Hindlimb muscle (tissue), 1 donor: ENCODE results near the gene RBM20. TPM values are rescaled to one million over a fixed set of nuclear protein-coding genes. Genes with fewer than 3 reads are reported as not detected.
"Not testable (repeated sequence)": the region's sequence is repeated elsewhere in the genome, so short reads cannot be mapped to it uniquely, and the experiment has no call there.

Experiments used
- DNase-seq: peaks from one replicate; pipeline ENCODE4 v3.0.0-alpha.2; 2013
- polyA plus RNA-seq: library from polyadenylated mRNA; unstranded; fragments of 120-200 nt; gene quantifications from one replicate; pipeline ENCODE4 v1.2.1, GENCODE V29; 2013; ENCODE audit not compliant: insufficient read length

RBM20 gene
- polyA plus RNA-seq, 1 donor: 14.0 TPM

DNA sequence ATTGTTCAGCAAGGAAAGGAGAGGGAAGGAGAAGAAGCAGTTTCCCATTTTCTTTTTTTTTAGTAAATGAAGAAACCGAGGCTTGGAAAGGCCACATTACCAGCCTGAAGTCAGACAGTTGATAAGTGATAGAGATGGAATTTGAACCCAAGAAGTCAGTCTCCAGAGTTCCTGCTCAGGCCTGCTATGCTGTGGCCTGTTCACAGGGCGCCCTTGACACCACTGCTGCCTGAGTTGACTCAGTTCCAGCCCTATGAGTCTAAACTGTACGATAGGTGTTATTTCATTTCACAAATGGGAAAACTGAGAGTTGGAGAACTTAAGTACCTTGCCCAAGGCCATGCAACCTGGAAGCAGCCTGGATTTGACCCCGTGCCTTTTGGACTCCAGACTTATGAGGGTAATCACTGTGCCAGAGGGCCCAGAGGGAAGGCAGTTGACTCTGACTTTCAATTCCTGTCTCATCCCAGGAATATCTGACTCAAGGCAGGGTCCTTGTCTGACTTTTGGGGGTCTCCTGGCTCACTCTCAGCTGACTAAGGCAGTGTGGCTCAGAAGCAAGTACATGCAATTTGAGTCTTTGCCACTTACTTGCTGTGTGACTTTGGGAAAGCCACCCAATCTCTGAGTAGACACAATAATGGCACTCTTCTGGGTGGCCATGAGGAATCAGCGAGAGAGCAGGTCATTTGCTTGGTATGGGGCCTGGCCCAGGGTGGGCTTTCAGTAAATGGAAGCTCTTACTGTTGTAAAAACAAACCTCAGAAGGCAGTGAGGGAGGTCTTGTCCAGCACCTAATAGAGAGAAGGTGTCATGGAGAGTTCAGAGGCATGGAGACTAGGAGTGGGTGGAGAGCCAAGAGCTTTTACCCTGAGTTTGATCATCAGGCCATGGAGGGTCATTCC lies 17.9 kb upstream of the RBM20 start:
- DNase-seq: no peak

DNA sequence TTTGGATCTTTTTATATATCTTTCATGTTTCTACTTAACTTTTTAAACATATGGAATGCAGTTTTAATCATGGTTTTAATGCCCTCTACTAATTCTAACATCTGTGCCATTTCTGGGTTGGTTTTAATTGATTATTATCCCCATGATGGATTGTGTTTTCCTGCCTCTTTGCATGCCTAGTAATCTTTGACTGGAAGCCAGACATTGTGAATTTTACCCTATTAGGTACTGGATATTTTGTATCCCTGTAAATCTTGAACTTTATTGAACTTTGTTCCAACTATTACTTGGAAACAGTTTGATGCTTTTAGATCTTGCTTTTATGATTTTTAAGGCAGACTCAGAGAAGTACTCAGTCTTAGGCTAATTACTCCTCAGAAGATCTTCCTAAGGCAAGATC lies 16.0 kb upstream of the RBM20 start:
- no peak for DNase-seq

DNA sequence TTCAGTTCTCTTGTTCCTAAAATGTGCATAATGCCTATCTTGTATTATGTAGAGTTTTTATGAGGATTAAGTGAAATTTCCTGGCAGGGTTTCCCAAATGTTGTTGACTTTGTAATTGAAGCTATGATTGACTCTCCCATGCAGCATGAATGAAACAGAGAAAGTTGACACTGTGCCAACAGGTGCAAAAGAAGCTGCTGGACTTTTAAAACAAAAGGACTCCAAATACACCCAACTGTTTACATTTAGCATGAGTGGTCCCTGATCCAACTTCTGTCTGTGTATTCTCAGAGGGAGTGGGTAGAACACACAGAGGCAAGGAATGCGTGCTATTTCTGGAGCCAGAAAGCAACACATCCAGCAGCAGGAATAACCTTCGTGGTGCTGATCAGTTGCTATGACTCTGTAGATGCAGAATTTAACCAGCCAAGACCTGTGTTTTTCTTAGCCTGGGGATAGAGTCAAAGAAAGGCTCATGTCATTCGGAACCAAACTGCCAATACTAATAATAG lies 14.4 kb upstream of the RBM20 start:
- no peak for DNase-seq

- DNase-seq: no peak
These were observed 12.2 kb upstream of the RBM20 start for GRCh38 chr10:110631934-110632333.

DNA sequence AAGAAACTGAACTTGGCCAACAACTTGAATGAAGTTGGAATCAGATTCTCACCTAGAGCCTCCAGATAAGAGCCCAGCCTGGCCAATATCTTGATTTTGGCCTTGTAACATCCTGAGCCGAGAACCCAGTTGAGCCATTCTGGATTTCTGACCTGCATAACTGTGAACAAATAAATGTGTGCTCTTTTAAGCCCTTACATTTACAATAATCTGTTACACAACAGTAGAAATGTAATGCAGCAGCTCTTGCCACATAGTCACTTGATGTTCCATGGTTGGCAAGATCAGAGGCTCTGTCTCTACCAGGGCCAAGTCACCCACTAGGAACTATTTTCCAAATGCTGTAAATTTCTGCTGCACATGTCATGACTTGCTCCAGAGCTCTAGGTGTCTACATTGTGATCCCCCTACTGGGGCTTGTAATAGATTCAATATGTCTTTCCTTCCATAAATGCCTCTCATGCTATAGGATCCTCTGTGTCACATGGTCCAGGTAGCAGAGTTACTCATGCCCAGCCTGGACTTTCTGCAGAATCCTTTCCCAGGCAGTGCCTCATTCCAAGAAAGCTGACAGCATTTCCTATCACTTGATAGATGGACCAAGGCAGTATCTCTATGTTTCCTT lies 11.4 kb upstream of the RBM20 start:
- no peak for DNase-seq

DNA sequence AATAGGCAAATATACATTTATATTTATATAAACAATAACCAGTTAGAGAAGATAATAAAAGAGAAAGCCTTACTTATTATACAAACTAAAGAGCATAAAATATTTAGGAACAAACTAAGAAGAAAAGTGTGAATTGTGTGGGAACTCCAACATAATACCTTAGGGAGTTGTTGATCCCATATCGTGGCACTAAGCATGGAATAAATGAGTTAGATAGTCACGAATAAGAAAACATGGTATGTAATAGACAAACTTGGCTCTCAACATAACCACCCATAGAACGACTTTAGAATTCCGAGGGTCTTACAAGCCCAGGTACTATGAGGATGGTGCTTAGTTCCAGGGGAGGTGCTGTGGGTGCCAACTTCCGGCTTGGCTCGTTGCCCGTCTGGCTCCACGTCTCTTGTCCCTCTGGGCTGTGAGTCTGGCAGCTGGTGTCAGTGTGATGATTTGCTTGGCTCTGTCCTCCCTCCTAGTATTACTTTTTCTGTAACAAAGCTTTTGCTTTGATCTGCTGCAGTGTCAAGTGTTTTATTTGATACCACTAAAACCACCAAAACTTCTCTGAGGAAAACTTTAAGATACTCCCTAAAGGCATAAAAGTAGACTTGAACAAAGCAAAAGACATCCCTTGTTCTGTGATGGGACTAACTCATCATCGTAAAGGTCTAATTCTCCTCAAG lies 9.5 kb upstream of the RBM20 start:
- DNase-seq: no peak

DNA sequence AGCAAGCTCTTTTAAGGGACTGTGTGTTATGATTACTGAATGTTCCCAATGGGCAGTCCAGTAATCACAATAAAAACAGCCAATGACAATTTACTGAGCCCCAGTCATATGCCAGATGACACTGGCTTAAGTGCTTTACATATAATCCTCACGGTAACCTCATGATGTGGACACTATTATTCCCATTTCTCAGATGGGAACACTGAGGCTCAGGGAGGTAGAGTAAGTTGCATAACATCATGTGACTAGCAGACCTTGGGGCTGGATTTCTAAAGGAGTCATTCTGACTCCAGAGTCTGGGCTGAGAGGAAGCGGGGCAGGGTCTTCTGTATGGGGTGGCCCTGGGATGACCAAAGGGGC lies 7.6 kb upstream of the RBM20 start:
- DNase-seq: no peak

DNA sequence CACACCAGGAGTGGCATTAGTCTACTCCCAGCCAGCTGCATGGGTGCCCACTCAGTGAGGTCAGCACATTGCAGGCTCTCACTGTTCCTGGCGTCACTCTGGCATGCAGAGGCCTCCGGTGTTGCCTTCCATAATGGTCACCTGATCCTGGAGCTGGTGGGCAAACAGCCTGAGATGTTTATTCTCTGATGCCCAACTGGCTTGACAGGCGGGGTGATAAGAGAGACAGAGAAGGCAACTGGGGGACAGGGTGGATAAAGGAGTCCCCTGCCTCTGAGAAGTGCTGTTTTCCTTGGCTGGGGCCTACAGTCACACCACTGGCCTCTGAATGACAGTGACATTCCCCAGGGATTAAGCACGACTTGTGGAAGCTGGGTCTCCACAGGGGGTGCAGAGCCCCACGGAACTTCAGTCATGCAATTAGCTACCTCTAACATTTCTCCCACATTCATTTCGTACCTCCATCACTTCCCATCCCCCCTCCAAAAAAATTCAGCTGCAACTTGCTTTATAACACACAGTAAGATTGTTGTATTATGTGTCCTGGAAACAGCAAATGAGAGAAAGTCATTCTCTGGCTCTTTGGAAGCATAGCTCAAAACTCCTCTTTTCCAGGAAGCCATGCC lies 7.1 kb upstream of the RBM20 start:
- no peak for DNase-seq

DNA sequence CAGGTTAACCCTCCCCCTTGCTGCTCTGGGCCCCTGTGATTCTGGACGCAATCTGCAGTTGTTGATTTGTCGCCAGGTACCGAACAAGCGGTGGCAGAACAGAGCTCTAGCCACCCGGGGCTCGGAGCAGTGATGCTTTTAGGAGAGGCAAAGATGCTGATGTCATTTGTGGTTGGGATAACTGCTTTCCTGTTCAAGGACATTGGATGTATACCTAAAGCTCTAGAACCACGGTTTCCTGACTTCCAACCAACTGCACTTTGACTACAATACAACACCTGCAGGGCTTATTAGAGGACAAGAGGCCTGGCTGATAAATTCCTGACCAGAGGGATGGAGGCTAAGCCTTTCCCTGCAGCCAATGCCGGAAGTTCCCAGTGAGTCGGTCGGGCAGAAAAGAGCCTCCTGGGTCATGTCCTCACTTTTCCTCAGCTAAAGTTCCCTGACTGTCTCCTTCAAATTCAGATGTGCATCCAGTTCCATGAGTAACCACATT lies 6.5 kb upstream of the RBM20 start:
- DNase-seq: no peak

- DNase-seq: no peak
These were observed 5.8 kb upstream of the RBM20 start for GRCh38 chr10:110638319-110638718.

DNA sequence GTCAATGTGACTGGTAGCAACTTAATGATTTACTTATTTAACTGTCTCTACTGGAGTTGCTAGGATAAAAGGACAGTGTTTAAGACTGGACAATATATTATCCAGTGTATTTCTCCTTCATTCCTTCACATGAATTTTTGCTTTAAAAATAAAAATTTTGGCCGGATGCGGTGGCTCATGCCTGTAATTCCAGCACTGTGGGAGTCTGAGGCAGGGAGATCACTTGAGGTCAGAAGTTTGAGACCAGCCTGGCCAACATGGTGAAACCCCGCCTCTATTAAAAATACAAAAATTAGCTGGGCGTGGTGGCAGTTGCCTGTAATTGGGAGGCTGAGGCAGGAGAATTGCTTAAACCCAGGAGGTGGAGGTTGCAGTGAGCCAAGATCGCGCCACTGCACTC lies 5.1 kb upstream of the RBM20 start:
- not testable (repeated sequence) for DNase-seq

GRCh38 chr10:110639858-110640257 lies 4.3 kb upstream of the RBM20 start:
- not testable (repeated sequence) for DNase-seq

DNA sequence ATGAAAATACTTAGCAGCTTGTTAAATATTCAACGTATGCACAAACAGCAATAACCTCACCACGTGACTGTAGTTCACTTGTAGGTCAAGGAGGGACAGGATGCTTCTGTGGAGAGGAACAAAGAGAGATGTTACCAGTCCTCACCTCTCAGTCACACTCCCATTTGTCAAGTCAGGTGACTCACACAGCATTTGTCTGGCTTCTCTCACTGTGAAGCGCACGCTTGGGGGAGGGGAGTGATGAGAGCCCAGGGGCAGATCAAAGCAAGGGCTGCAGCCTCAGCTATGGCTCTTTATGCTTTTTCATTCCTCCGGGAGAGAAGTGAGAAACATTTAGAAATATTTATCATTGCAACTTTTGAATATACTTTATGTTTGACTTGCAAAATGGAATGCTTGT lies 2.9 kb upstream of the RBM20 start:
- DNase-seq: no peak

GRCh38 chr10:110642204-110643034 lies 1.7 kb upstream of the RBM20 start:
- no peak for DNase-seq

DNA sequence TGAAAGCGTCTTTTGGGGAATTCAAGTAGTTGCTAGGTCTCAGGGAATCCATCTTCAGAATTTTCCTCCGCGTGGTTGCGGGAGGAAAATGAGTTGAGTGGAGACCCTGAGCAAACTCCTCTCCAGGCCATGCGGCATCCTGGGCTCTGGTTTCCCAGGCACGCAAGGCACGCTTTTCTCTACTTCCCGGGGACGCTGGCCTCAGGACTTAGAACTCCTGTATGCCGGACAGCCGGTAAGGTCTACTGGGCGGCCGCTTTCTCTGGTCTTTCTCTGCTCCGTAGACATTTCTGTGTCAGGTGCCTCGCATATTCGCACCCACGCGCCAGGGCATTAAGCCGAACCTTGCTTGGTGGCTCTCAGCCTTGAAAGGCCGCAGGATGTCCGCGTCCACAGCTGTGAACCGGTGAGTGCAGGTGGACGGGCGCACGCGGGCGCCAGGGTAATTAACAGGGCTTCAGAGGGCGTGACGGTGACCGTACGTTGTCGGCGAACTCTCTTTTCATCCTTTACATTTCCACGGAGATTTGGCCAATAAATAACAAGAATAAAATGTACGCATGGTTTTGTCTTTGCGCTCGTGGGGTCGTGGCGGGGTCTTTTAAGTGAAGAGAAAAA lies 992 bp upstream of the RBM20 start:
- DNase-seq: no peak

- no peak for DNase-seq
These were observed 694 bp downstream of the RBM20 start for GRCh38 chr10:110644598-110645462.

GRCh38 chr10:110646417-110647135 lies 2.4 kb downstream of the RBM20 start:
- DNase-seq: no peak

DNA sequence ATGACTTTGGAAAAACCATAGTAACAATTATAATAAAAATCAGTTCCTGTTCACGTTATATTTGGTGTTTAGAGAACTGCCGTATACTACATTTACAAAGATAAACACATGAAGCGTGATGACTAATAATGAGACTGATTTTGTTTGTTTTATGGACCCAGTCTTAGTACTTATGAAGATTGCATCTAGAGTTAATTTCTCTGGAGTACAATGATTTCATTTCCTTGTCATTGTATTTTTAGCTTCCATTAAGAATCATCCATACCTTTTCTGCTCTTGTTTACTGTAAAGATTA lies 2.9 kb downstream of the RBM20 start:
- DNase-seq: no peak

- DNase-seq: no peak
These were observed 4.7 kb downstream of the RBM20 start for GRCh38 chr10:110648692-110649346.
